PC-9 (cell line): ENCODE measurements around the gene ABAT. TPM values are rescaled to one million over a fixed set of nuclear protein-coding genes. Genes with fewer than 3 reads are reported as not detected.

Source experiments
- BruUV-seq: library from RNA; stranded (reverse); fragments of 400-500 nt; replicated peaks from 2 replicates; lab custom pipeline; 2021; lab: Mats Ljungman, UMichigan
- CTCF ChIA-PET: fragments of 300-600 bp; sonication (Branson Sonifier 250); formaldehyde crosslinking; loops from one replicate; lab custom pipeline; 2022; ENCODE audit warnings: antibody characterized with exemption; lab: Charles Lee
- POLR2A ChIA-PET: fragments of 300-600 bp; sonication (Branson Sonifier 250); formaldehyde crosslinking; loops from one replicate; lab custom pipeline; 2022; ENCODE audit warnings: antibody characterized with exemption; ENCODE audit not compliant: unreplicated experiment; lab: Charles Lee
- DNase-seq, 2 experiments: peaks; one replicate each; pipeline versions ENCODE4 v3.0.0 to v3.0.0-alpha.2; 2015 to 2022; ENCODE audit warnings: mixed read lengths in 1 of 2
- H2AFZ ChIP-seq: fragments of 200-600 bp; sonication (generic); 2 replicates; pipeline ENCODE4 v1.8.1; 2017; ENCODE audit warnings: antibody characterized with exemption
- H3F3A ChIP-seq: fragments of 200-600 bp; sonication (generic); 2 replicates; pipeline ENCODE4 v1.8.1; 2017; ENCODE audit warnings: antibody characterized with exemption, mild to moderate bottlenecking, low read depth; ENCODE audit not compliant: insufficient read depth
- H3K27ac ChIP-seq: fragments of 200-600 bp; sonication (generic); 2 replicates; pipeline ENCODE4 v1.6.1; 2016; ENCODE audit warnings: mixed run types
- H3K27me3 ChIP-seq: fragments of 200-600 bp; sonication (generic); 2 replicates; pipeline ENCODE4 v1.6.1; 2016; ENCODE audit warnings: low read depth, mixed run types; ENCODE audit not compliant: insufficient read depth
- H3K36me3 ChIP-seq: fragments of 200-600 bp; sonication (generic); 2 replicates; pipeline ENCODE4 v1.6.1; 2016; ENCODE audit warnings: low read depth, mixed run types
- H3K4me1 ChIP-seq: fragments of 200-600 bp; sonication (generic); replicated peaks from 2 replicates; pipeline ENCODE4 v1.6.1; 2016; ENCODE audit warnings: mixed run types; ENCODE audit not compliant: insufficient read depth
- H3K4me2 ChIP-seq: fragments of 200-600 bp; sonication (generic); 2 replicates; pipeline ENCODE4 v1.6.1; 2017; ENCODE audit warnings: mixed run types
- H3K4me3 ChIP-seq: fragments of 200-600 bp; sonication (generic); 2 replicates; pipeline ENCODE4 v1.6.1; 2016; ENCODE audit warnings: mixed run types
- H3K79me2 ChIP-seq: fragments of 200-600 bp; sonication (generic); 2 replicates; pipeline ENCODE4 v1.6.1; 2017; ENCODE audit warnings: low read depth, mixed run types
- H3K9me2 ChIP-seq: fragments of 200-600 bp; sonication (generic); 2 replicates; pipeline ENCODE4 v1.8.1; 2017; ENCODE audit warnings: mild to moderate bottlenecking; ENCODE audit not compliant: insufficient read depth
- H3K9me3 ChIP-seq: fragments of 200-600 bp; sonication (generic); 2 replicates; pipeline ENCODE4 v1.8.1; 2016; ENCODE audit warnings: low read depth; ENCODE audit not compliant: insufficient read depth
- H4K20me1 ChIP-seq: fragments of 200-600 bp; sonication (generic); 2 replicates; pipeline ENCODE4 v1.8.1; 2017; ENCODE audit not compliant: insufficient read depth
- CTCF ChIP-seq: fragments of 200-600 bp; sonication (generic); conservative IDR thresholded peaks from 2 replicates; pipeline ENCODE4 v1.6.1; 2017; ENCODE audit warnings: mixed run types, antibody characterized with exemption, mild to moderate bottlenecking, moderate library complexity
- EZH2 ChIP-seq: fragments of 200-600 bp; sonication (generic); IDR thresholded peaks from 2 replicates; pipeline ENCODE4 v1.8.0; 2017; ENCODE audit warnings: antibody characterized with exemption, low read depth
- intact Hi-C: fragments of 100-400 bp; cut with micrococcal nuclease; formaldehyde crosslinking; loops from one replicate; pipeline ENCODE4 v1.10.0; 2022; ENCODE audit not compliant: unreplicated experiment
- total RNA-seq: library from RNA; stranded (reverse); gene quantifications from 2 replicates; pipeline ENCODE4 v1.2.3, GENCODE V29; 2021

Gene ABAT
- total RNA-seq, 1 experiment from 2014 or later = 12.9 TPM

- no peaks in the 10 kb centered on the region for H3K9me3 ChIP-seq
- H3F3A ChIP-seq = no peaks in the 10 kb centered on the region
- H2AFZ ChIP-seq = no peak overlapping the region
- H3K4me2 ChIP-seq = no peak overlapping the region
- no peaks in the 10 kb centered on the region for H4K20me1 ChIP-seq
- BruUV-seq = no TSS peak
- no peaks in the 10 kb centered on the region for H3K4me1 ChIP-seq
- no peak overlapping the region for H3K27ac ChIP-seq
- intact Hi-C loops = no loop called here
- H3K27me3 ChIP-seq = no peaks in the 10 kb centered on the region
- H3K36me3 ChIP-seq = no peaks in the 10 kb centered on the region
- ChIA-PET CTCF (no interaction called here), POLR2A (no interaction called here)
- no peaks in the 10 kb centered on the region for H3K9me2 ChIP-seq
- DNase-seq = no peak
- H3K4me3 ChIP-seq = no peak overlapping the region
- TF ChIP-seq EZH2 (no peak), CTCF (no peak)
- no peaks in the 10 kb centered on the region for H3K79me2 ChIP-seq
Observed at GRCh38 chr16:8718851-8719680, 44.6 kb downstream of the ABAT start.

- TF ChIP-seq CTCF (no peak), EZH2 (no peak)
- Histone ChIP-seq H3K36me3 (no peaks in the 10 kb centered on the region), H3K4me3 (no peak overlapping the region), H4K20me1 (no peaks in the 10 kb centered on the region), H3F3A (no peaks in the 10 kb centered on the region), H2AFZ (no peak overlapping the region), H3K9me3 (no peaks in the 10 kb centered on the region), H3K9me2 (no peaks in the 10 kb centered on the region), H3K79me2 (no peaks in the 10 kb centered on the region), H3K4me1 (no peaks in the 10 kb centered on the region), H3K27me3 (no peaks in the 10 kb centered on the region), H3K27ac (no peak overlapping the region), H3K4me2 (no peak overlapping the region)
- DNase-seq = no peak
- ChIA-PET POLR2A (no interaction called here), CTCF (no interaction called here)
- intact Hi-C loops = no loop called here
- BruUV-seq = no TSS peak
Observed at GRCh38 chr16:8720080-8720966, 45.9 kb downstream of the ABAT start.

- no TSS peak for BruUV-seq
- ChIA-PET CTCF (no interaction called here), POLR2A (no interaction called here)
- intact Hi-C loops = no loop called here
- Histone ChIP-seq H3K79me2 (no peaks in the 10 kb centered on the region), H3K4me2 (no peak overlapping the region), H3K27me3 (no peaks in the 10 kb centered on the region), H3K9me3 (no peaks in the 10 kb centered on the region), H3K27ac (no peak overlapping the region), H3F3A (no peaks in the 10 kb centered on the region), H4K20me1 (no peaks in the 10 kb centered on the region), H3K4me3 (no peak overlapping the region), H3K9me2 (no peaks in the 10 kb centered on the region), H3K4me1 (no peaks in the 10 kb centered on the region), H3K36me3 (no peaks in the 10 kb centered on the region), H2AFZ (no peak overlapping the region)
- TF ChIP-seq CTCF = no peak
- no peak for TF ChIP-seq EZH2
- no peak for DNase-seq
Observed at GRCh38 chr16:8720967-8721308, 46.5 kb downstream of the ABAT start.
